ENCODE data around the gene APOA4.

The APOA4 gene

GRCh38 chr11:116798368-116798767 lies 24.7 kb downstream of the APOA4 start:
- no peak for DNase-seq

DNA sequence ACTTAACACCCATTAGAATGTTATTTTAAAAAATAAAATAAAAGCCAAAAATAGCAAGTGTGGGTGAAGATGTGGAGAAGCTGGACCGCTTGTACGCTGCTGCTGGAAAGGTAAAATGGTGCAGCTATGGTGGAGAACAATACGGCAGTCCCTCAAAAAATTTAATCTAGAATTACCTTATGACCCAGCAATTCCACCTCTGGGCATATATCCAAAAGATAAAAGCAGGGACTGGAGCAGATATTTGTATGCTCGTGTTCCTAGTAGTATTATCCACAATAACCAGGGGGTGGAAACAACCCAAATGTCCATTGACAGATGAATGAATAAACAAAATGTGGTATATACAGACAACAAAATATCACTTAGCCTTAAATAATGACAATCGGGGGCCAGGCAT lies 25.3 kb downstream of the APOA4 start:
- no peak for DNase-seq

GRCh38 chr11:116796548-116796947 lies 26.6 kb downstream of the APOA4 start:
- DNase-seq: no peak

GRCh38 chr11:116794851-116795250 lies 28.3 kb downstream of the APOA4 start:
- DNase-seq: no peak

DNA sequence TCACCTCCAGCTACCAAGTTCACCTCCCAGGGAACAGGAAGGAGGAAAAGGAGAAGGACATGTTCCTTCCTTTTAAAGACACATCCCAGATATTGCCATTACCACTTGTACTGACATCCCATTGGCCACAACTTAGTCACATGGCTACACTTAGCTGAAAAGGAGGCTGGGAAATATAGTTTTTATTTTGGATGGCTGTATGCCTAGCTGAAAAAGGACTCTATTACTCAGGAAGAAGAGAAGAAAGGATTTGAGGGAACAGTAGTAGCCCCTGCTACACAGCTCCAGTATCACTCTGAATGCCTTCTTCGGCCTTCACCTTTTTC lies 29.4 kb downstream of the APOA4 start:
- no peak for DNase-seq

GRCh38 chr11:116792869-116793771 lies 30.0 kb downstream of the APOA4 start:
- no peak for DNase-seq

GRCh38 chr11:116792144-116792868 lies 30.8 kb downstream of the APOA4 start:
- DNase-seq: no peak

- no peak for DNase-seq
Measured at GRCh38 chr11:116791813-116792143, 31.3 kb downstream of the APOA4 start, which contains the start of gene APOA5. TSS of gene APOA5 (minus strand) at chr11:116791879. CDS start at chr11:116791860, 19 bp downstream.

- DNase-seq: peak; percentile 93
Measured at GRCh38 chr11:116791002-116791812, 31.9 kb downstream of the APOA4 start.

GRCh38 chr11:116790167-116791001 lies 32.7 kb downstream of the APOA4 start:
- no peak for DNase-seq

- no peak for DNase-seq
Measured at GRCh38 chr11:116788975-116789374, 34.1 kb downstream of the APOA4 start.

DNA sequence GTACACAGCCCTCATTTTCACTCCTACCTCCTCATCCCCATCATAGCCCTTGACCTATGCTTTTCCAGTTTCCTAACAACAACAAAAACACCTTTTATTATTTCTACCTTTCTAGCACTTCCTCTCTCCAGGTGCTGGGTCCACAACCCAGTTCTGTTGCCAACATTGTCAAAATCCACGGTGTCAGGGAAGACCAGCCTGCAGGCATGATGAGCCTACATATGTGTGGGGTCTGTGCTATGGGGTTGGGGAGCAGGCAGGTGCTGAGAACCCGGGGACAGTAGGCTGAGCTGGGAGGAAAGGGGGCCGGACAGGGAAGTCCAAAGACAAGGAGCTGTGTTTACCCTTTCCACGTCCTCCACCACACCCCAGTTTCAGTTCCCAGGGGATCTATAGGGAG lies 34.6 kb downstream of the APOA4 start:
- no peak for DNase-seq

- peak; percentile 91 for DNase-seq
Measured at GRCh38 chr11:116787786-116788486, 35.2 kb downstream of the APOA4 start, which contains the start of gene ZPR1. TSS of gene ZPR1 (minus strand) at chr11:116788023. CDS start at chr11:116787990, 33 bp downstream.

DNA sequence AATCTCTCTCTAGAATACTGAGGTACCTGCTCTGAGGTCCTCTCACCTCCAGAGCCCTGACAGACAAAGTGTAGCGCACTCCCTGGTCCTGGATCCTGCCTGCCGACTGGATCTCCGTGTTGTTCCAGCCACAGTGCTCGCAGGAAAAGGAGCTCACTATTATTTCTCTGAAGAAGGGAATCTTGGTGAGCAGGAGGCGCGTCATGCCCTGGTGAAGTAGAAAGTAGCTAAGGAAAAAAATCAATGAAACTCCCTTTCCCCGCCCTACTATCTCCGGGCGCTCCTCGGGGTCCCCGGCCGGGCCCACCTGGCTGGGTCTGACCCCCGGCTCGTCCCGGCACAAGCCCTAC lies 35.7 kb downstream of the APOA4 start:
- DNase-seq: no peak

DNA sequence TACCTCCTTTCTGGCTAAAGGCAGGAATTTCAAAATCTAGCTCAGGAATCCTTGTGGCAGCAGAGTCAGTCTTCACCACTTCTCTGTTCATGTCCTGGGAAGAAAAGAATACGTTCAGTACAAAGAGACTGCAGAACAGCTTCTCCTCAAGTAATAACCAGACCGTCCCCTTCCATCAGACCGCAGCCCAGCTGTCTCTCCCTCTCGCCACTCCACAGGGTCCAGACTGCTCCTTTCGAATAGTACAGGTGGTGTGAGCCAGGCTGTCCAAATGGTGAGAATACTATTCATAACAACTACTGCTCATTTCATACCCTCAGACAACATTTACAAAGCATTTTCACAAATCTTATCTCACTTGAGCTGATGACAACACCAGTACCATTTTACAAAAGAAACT lies 36.1 kb downstream of the APOA4 start:
- DNase-seq: no peak

DNA sequence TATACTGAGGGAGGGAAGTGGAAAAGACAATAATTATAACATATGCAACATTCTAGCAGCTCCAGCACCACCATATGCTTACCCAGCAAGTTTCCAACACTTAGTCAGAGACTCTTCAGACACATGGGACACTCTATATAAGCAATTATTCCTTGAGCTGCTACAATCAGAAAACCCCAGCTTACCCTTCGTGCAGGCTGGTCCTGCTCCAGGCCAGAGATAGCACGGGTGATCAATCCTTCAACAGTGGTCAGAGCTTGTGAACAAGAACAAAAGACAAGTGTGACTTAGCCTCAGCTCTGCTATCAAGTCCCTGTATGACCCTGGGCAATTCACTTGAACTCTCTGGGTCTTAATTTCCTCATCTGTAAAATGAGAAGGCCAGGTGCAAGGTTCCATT lies 36.8 kb downstream of the APOA4 start:
- no peak for DNase-seq

DNA sequence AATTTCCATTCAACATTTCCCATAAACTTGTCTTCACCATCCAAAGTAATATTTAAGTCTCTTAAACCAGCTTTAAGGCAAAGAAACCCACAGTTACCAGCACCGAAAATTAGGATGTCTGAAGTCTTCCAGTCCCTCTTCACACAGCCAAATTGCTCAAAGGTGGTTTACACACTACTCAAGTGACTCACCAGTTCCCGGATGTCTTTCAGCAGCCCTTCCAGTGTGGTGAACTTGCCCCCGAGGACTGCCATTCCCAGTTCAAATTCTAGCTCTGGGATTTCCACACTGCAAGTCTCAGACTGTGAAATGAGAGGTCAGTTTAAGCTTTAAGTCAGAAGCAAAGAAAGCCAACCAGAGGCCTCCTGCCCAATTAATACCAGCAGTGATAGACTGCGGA lies 40.4 kb downstream of the APOA4 start:
- DNase-seq: no peak

GRCh38 chr11:116778556-116778955 lies 44.5 kb downstream of the APOA4 start:
- DNase-seq: no peak

DNA sequence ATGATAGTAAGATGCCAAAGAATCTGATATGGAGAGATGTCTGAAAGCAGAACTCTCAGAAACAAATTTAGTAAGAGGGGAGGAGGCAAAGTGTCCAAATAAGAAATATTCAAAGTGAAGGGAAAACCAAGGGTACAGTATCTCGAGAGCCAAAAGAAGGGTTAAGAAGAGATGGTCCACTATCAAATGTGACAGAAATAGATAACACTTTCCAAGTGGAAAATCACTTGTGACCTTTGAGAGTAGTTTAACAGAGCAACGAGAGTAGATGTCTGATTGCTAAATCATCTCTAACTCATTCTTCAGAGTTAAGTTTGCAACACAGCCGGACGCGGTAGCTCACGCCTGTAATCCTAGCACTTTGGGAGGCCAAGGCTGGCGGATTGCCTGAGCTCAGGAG lies 46.0 kb downstream of the APOA4 start:
- no peak for DNase-seq

GRCh38 chr11:116776522-116776984 lies 46.6 kb downstream of the APOA4 start:
- DNase-seq: no peak

DNA sequence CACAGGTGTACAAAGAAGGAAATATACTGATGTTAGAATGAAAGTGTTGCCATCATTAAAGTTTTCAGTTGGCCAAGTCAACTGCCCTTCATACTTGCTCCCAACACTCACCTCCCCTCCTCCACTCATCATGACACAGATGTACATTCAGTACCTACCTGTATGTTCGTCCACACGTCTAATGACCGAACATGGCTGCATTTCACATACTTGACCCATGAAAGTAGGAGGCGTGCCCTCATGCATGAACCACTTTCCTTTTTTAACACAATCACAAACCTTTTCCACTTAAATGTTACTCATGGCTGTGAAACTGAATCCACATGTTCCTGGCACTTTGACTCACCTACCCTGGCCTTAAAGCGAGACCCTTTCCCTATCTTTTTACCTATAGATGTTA lies 47.1 kb downstream of the APOA4 start:
- DNase-seq: no peak

DNA sequence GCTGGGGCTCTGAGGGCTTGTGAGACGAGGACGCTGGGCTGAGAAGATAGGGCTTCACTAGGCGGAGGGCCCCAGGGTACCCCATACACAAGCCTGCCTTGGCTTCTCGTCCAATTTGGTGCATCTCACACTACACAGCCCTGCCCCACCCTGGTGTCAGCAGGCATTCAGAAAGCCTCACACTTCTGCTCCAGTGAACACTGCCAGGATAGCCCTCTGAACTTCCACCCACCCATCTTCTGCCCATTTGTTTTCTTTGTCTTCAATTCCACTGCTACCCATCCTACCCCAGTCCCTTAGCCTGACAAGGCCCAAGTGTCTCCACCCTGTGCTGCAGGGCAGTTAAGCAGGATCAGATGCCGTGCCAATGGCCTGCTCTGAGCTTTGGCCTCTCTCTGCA lies 48.4 kb downstream of the APOA4 start:
- no peak for DNase-seq
